NK-92 (cell line): ENCODE measurements around the gene CNTN1.

Experiments used
- DNase-seq: peaks from one replicate; lab custom pipeline; 2025; ENCODE audit not compliant: unreplicated experiment; lab: John Stamatoyannopoulos, UW

CNTN1 gene

GRCh38 chr12:40957417-40957816, 265.2 kb downstream of the CNTN1 start:
- DNase-seq, result no peak

DNA sequence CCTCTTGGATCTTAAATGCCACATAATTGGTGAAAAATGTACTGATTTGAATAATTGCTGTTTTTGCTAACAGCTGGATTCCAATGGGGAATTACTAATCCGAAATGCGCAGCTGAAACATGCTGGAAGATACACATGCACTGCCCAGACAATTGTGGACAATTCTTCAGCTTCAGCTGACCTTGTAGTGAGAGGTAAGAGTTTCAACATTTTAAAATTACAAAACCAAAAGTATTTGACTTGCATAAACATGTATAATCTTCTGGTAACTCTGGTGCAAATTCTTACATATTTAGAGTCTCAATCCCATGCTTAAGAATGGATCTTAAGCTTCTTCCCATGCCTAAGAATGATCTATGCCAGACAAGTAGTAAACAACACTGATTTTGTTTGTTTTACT, 266.8 kb downstream of the CNTN1 start:
- no peak for DNase-seq

GRCh38 chr12:40963751-40964150, 271.5 kb downstream of the CNTN1 start:
- no peak for DNase-seq

DNA sequence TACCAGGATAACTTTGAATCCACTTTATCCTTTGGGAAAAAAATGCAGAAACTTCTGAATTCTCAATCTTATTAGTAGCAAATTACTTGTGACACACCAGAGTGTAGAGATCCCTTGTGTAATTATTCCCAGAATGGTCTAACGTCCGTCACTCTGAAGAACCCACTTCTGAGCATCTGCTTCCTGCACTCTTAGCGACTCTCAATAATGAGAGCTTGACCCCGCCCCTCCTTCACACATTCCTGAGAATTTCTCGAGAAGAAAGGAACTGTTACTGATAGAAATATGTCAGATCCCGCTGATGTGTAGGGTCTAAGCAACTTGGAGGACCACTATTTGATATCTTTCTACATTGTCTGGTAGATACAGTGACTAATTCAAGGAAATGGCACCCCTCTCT, 277.6 kb downstream of the CNTN1 start:
- DNase-seq, result no peak

DNA sequence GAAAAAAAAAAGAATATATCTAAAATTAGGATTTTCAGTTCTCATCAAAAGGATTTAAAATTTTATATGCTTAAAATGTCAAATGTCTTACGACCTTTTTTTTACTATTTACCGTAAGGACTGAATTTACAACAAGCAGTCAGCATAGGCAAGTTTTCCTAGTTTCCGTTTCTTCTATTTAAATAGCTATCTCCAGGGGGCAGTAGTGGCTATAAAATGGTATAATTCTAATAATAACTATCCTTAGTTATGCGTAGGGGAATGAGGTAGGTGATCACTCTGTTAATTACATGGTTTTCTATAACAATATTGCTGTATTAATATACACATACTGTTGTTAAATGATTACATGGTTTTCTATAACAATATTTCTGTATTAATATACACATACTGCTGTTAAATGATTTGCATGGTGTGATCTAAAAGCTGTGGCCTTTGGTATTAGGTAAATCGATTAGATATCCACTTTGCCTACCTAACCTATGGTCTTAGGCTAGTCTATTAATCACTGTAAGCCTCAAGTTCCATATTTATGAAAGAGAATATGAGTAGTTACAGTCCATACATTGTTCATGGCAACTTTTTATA, 278.2 kb downstream of the CNTN1 start:
- DNase-seq, result no peak

DNA sequence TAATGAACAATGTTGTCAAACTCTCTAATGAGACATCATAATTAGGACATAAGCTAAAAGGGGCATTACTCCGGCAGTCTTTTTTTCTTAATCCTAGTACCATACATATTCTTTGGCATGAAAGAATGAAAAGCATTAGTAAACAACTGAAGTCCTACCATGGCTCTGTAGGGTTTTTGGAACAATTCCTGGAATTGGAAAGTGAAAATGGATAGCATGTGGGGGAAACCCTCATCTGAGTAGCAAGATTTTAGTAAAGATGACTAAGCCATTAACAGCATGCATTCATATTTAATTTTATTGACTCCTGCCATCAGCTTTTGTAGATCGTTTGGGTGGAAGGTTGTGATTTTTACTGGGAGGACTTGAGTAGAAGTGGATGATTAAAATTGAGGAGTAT, 279.7 kb downstream of the CNTN1 start:
- no peak for DNase-seq

- no peak for DNase-seq
These were observed 284.3 kb downstream of the CNTN1 start for GRCh38 chr12:40976546-40976945.

- no peak for DNase-seq
These were observed 288.3 kb downstream of the CNTN1 start for GRCh38 chr12:40980427-40980961.

DNA sequence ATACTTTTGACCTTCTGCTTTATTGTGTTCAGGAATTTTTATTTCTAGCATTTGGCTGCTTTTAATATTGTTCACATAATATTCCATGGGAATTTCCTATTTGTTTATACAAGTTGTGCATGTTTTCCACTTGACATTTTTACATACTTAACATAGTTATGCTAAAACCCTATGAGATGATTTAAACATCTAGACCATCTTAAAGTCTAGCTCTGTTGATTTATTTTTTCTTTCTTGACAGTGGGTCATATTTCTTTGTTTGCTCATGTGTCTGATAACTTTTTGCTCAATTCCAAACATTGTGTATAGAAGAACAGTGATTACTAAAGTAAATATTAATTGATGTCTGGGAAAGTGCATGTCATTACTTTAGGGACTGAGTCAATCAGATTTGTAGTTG, 293.8 kb downstream of the CNTN1 start:
- no peak for DNase-seq

- no peak for DNase-seq
These were observed 296.1 kb downstream of the CNTN1 start for GRCh38 chr12:40988355-40988754.

GRCh38 chr12:40988824-40989223, 296.6 kb downstream of the CNTN1 start:
- no peak for DNase-seq

GRCh38 chr12:40989785-40990184, 297.5 kb downstream of the CNTN1 start:
- DNase-seq, result no peak

DNA sequence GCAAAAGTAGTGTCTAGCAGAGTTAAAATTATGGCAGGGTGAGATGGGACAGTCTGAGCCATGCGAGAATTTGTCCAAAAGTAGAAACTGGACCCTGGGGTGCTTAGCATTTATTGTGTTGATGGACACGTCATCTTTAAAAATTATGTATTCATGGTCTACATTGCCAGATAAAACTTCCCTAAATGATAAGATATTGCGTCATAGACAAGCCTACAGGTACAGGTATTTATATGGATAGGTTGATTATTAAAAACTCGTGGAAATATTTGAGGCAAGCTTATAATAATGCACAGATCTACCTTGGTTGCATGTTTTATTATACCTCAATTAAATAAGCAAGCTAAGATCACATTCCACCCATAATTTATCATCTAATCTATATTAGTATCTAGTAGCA, 299.9 kb downstream of the CNTN1 start:
- DNase-seq, result no peak

- no peak for DNase-seq
These were observed 300.4 kb downstream of the CNTN1 start for GRCh38 chr12:40992674-40993073.

- no peak for DNase-seq
These were observed 300.9 kb downstream of the CNTN1 start for GRCh38 chr12:40993158-40993557.

DNA sequence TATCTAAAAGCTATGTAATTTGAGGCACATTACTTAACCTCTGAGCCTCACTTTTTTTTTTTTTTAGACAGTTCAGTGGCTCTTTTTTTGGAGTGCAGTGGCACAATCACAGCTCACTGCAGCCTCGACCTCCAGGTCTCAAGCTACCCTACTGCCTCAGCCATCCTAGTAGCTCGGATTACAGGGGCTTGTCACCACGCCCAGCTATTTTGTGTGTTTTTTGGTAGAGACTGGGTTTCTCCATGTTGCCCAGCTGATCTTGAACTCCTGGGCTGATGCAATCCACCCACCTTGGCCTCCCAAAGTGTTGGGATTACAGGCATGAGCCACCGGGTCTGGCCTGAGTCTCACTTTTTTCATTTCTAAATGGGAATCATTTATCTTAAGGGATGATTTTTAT, 303.9 kb downstream of the CNTN1 start:
- DNase-seq, result no peak

DNA sequence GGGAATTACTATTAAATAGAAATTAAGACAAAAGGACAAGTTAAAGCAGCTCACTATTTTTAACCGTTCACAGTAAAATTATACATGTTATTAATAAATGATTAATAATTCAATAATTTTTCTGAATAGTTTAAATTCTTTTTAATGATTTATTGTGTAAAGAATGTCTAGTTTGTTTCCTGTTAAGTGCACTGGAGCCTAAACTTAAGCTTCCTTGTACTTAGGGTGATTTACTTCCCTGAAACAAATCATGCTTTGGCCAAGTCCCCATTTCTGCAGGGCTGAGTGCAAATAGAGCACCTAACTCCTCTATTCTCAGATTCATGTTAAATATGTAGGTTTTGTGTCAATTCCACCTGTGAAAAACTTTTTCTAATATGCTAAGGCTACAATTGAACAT, 307.0 kb downstream of the CNTN1 start:
- DNase-seq, result no peak

DNA sequence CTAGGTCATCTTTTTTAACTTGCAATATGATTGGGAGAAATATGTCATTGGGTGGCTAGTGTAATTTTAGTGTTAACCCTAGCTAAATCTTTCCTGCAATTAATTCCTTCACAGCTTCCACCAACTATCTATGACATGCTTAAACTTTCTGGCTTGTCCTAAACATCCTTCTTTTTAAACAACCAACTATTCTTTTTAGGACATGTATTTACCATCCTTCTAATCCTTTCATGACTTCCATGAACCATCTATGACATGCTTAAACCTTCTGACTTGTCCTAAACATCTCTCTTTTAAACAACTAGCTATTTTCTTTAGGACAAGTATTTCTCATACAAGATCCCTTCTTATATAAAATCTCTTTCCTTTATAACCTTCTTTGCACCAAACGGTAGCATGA, 316.2 kb downstream of the CNTN1 start:
- no peak for DNase-seq

DNA sequence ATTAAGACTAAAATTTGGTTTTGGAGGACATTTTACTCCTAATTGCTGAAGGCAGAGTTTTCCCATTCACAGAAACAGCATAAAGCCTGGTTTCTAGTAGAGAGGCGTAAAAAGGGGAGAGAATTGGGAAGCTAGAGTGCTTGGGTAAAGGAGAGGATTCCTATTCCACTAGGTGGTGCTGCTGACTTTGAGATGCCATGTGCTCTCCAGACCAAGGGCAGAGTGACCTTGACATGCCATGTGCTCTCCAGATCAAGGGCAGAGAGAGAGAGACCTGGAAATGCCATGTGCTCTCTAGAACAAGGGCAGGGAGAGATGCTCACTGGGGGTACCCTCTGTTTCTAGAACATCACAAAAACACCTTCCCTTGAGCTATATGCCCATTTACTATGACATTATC, 319.7 kb downstream of the CNTN1 start:
- DNase-seq, result no peak

DNA sequence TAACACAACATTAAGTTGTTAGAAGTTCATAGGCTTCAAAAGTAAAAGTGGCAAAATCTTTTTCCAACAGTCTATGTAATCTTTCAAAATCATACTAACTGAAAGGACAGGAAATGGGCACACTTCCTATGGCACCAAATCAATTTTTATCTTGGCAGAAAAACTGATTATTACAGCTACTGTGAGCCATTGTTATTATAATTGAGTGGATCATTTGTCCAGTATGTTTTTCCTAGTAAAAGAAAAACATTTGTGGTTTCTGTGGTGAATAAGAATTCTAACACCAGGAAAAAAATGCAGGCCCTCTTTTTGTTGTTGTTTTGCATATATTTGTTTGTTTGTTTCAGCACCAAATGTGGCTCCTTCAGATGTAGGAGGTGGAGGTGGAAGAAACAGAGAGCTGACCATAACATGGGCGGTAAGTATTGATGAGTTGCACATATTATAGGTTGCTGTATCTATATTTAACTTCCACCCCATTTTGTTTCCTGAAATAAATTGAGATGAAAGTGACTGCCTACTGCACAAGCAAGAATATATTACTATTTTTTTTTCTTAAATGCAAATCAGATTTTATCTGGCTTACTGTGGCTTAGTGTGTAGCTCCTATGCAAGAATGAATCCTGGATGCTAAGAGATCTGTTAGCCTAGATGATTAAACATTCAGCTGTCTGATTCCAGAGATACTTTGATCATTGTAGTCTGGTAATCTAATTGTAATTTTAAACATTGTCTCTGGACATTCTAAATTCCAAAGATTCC, 321.8 kb downstream of the CNTN1 start:
- no peak for DNase-seq

GRCh38 chr12:41014643-41015020, 322.4 kb downstream of the CNTN1 start:
- no peak for DNase-seq

DNA sequence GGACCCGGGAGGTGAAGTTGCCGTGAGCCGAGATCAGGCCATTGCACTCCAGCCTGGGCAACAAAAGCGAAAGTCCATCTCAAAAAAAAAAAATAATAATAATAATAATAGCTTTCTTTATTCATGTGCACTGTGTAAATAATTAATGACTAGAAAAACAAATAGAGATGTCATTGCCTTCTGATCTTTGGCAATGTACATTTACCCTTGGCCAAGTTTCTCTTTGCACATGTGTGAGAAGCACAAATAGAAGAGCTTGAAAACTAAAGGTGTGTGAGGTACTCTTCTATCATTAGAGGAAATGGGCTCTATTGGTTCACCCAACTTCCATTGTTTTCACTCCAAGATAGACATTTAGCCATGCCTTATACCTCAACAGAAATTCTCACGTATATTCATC, 325.8 kb downstream of the CNTN1 start:
- no peak for DNase-seq

GRCh38 chr12:41019461-41019860, 327.2 kb downstream of the CNTN1 start:
- DNase-seq, result no peak
